SK-N-SH (cell line): Measurements from ENCODE around the gene UPF2. TPM values are rescaled to one million over a fixed set of nuclear protein-coding genes. Genes with fewer than 3 reads are reported as not detected.

Source experiments
- CTCF ChIA-PET: fragments of 300-600, 350-600 bp; formaldehyde crosslinking; extraction: SDS; loops from one replicate; lab custom pipeline; 2021; lab: Yijun Ruan, JAX
- POLR2A ChIA-PET: fragments of 350-600 bp; sonication (Branson Sonifier 250); formaldehyde crosslinking; extraction: SDS; loops from one replicate; lab custom pipeline; 2020; ENCODE audit warnings: antibody characterized with exemption, inconsistent platforms; lab: Yijun Ruan, JAX
- DNase-seq: peaks from one replicate; pipeline ENCODE4 v3.0.0; 2012
- H2AFZ ChIP-seq: fragments of 200-600 bp; sonication (generic); 2 replicates; pipeline ENCODE4 v1.8.1; 2016; ENCODE audit warnings: antibody characterized with exemption, mild to moderate bottlenecking, low read depth
- H3F3A ChIP-seq: fragments of 200-600 bp; sonication (generic); replicated peaks from 2 replicates; pipeline ENCODE3; 2016; ENCODE audit warnings: antibody characterized with exemption, mild to moderate bottlenecking; ENCODE audit not compliant: insufficient read depth
- H3K27ac ChIP-seq, 2 experiments: fragments of 200-500 bp in 1 of 2; fragments of 200-600 bp in 1 of 2; sonication (Bioruptor generic) in 1 of 2; sonication (generic), shearing (Covaris generic) in 1 of 2; 2 replicates each; pipeline versions ENCODE4 v1.5.1 to v1.6.1; 2014 to 2016; ENCODE audit warnings: low read depth in 2 of 2, inconsistent platforms in 1 of 2, low read length in 1 of 2, mild to moderate bottlenecking in 1 of 2, mixed read lengths in 1 of 2
- H3K27me3 ChIP-seq: fragments of 200-600 bp; sonication (generic), shearing (Covaris generic); 2 replicates; pipeline ENCODE4 v1.6.1; 2016; ENCODE audit warnings: mixed run types; ENCODE audit not compliant: insufficient read depth
- H3K36me3 ChIP-seq, 2 experiments: fragments of 200-500 bp in 1 of 2; fragments of 200-600 bp in 1 of 2; sonication (Bioruptor generic) in 1 of 2; sonication (generic) in 1 of 2; replicated peaks in 1 of 2; 2 replicates each; pipeline versions ENCODE3 to v1.5.1; 2014 to 2016; ENCODE audit warnings: low read length in 1 of 2, mild to moderate bottlenecking in 1 of 2; ENCODE audit not compliant: insufficient read depth in 2 of 2, control insufficient read depth in 1 of 2
- H3K4me1 ChIP-seq, 2 experiments: fragments of 200-500 bp in 1 of 2; fragments of 200-600 bp in 1 of 2; sonication (Bioruptor generic) in 1 of 2; sonication (generic), shearing (Covaris generic) in 1 of 2; 2 replicates each; pipeline versions ENCODE4 v1.5.1 to v1.6.1; 2014 to 2016; ENCODE audit warnings: low read depth in 1 of 2, low read length in 1 of 2, mixed run types in 1 of 2; ENCODE audit not compliant: insufficient read depth in 2 of 2, control insufficient read depth in 1 of 2
- H3K4me2 ChIP-seq: fragments of 200-600 bp; sonication (generic), shearing (Covaris generic); 2 replicates; pipeline ENCODE4 v1.6.1; 2017; ENCODE audit warnings: mixed run types
- H3K4me3 ChIP-seq, 2 experiments: fragments of 200-500 bp in 1 of 2; fragments of 200-600 bp in 1 of 2; sonication (Bioruptor generic) in 1 of 2; sonication (generic), shearing (Covaris generic) in 1 of 2; 2 replicates each; pipeline versions ENCODE4 v1.5.1 to v1.8.1; 2014 to 2016; ENCODE audit warnings: low read depth in 2 of 2, inconsistent platforms in 1 of 2, low read length in 1 of 2, mild to moderate bottlenecking in 1 of 2, mixed read lengths in 1 of 2, moderate library complexity in 1 of 2
- H3K79me2 ChIP-seq: fragments of 200-600 bp; sonication (generic); 2 replicates; pipeline ENCODE4 v1.8.1; 2017; ENCODE audit warnings: mild to moderate bottlenecking; ENCODE audit not compliant: insufficient read depth
- H3K9ac ChIP-seq: fragments of 200-600 bp; sonication (generic); 2 replicates; pipeline ENCODE4 v1.6.1; 2017; ENCODE audit warnings: mixed run types
- H3K9me2 ChIP-seq: fragments of 200-600 bp; sonication (generic); 2 replicates; pipeline ENCODE4 v1.6.1; 2017; ENCODE audit warnings: mixed run types
- H3K9me3 ChIP-seq: fragments of 200-600 bp; sonication (generic); 2 replicates; pipeline ENCODE4 v1.6.1; 2017; ENCODE audit warnings: mixed run types, mild to moderate bottlenecking, moderate library complexity
- H4K20me1 ChIP-seq: fragments of 200-600 bp; sonication (generic); 2 replicates; pipeline ENCODE4 v1.6.1; 2017; ENCODE audit warnings: mild to moderate bottlenecking, mixed run types; ENCODE audit not compliant: insufficient read depth
- ELF1 ChIP-seq: IDR thresholded peaks from 2 replicates; pipeline ENCODE4 v1.4.0; 2012
- EP300 ChIP-seq, 2 experiments: IDR thresholded peaks; 2 replicates each; pipeline versions ENCODE4 v1.4.0 to v1.6.1; 2012; ENCODE audit warnings: borderline replicate concordance in 1 of 2, low read depth in 1 of 2, low read length in 1 of 2
- IRF3 ChIP-seq: fragments of 150-350 bp; IDR thresholded peaks from 2 replicates; pipeline ENCODE4 v1.6.1; 2016; ENCODE audit warnings: mild to moderate bottlenecking, low read depth, low read length
- JUND ChIP-seq: IDR thresholded peaks from 2 replicates; pipeline ENCODE4 v1.4.0; 2012
- REST ChIP-seq: IDR thresholded peaks from 2 replicates; pipeline ENCODE4 v1.6.1; 2012; ENCODE audit warnings: mild to moderate bottlenecking, low read depth, low read length, moderate library complexity
- SIN3A ChIP-seq: IDR thresholded peaks from 2 replicates; pipeline ENCODE4 v1.6.1; 2012; ENCODE audit warnings: low read depth, mild to moderate bottlenecking, low read length, moderate library complexity, borderline replicate concordance
- WGBS: methylation state at CpG from one replicate; pipeline ENCODE4 v1.1.6; 2017; ENCODE audit warnings: low lambda C conversion rate; 5-methylcytosine and 5-hydroxymethylcytosine counted together
- polyA plus RNA-seq, 3 experiments: library from polyadenylated mRNA; depleted of rRNA; stranded (reverse); fragments of >200 nt; gene quantifications; 2 replicates each; pipeline ENCODE4 v1.2.3, GENCODE V29; 2012
- TF ChIP-seq, protein P1 (sequence below): fragments of 200-600 bp; sonication (generic); IDR thresholded peaks from 2 replicates; pipeline ENCODE4 v1.6.1; 2017; ENCODE audit warnings: antibody characterized with exemption, mild to moderate bottlenecking, moderate library complexity

UPF2 gene
- polyA plus RNA-seq, 1 of the 3 experiments (the other 2 are of a cell fraction): 4.7 TPM

DNA sequence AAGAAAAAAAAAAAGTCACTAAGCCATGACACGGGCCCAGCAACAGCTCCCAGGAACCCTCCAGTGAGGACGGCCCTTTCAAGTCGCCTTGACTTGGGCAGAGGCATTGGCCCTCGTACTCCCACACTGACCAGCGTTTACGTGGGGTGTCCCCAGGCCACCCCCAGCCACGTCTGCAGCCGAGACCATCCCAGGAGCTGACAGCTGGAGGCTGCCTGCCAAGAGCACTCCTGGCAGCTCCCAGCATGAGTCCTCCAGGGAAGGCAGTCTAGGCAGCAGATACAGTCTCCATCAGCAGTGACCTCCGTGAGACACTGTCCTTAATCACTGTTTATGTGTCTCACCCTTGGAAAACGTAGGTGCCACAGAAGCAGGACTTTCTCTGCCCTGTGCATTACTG lies 133.0 kb downstream of the UPF2 start:
- Histone ChIP-seq H3K9me3 (no peaks in the 10 kb centered on the region), H3K27ac (no peak overlapping the region), H3K27me3 (no peaks in the 10 kb centered on the region), H3K9ac (no peak overlapping the region), H3K4me2 (no peak overlapping the region), H3K36me3 (no peaks in the 10 kb centered on the region), H4K20me1 (no peaks in the 10 kb centered on the region), H2AFZ (no peak overlapping the region), H3K9me2 (no peaks in the 10 kb centered on the region)
- ChIA-PET POLR2A (no interaction called here), CTCF (interaction anchor here (1.2 kb wide), 1 partner anchor 90 kb away, joined by 4 read pairs; no protein-coding TSS in a partner anchor)
- no peak for TF ChIP-seq EP300 (IDR thresholded peaks at IDR 0.05; ENCODE audit: borderline replicate concordance in 1 of 2, low read depth in 1 of 2, low read length in 1 of 2)
- no peak for TF ChIP-seq SIN3A
- TF ChIP-seq, all 33 proteins: peak for 0
- WGBS: 43% methylated on average over 6 of the region's 10 CpGs
- no peaks in the 10 kb centered on the region for H3F3A ChIP-seq
- H3K4me3 ChIP-seq: no peak overlapping the region
- no peaks in the 10 kb centered on the region for H3K79me2 ChIP-seq
- H3K4me1 ChIP-seq: no peaks in the 10 kb centered on the region
- no peak for DNase-seq

DNA sequence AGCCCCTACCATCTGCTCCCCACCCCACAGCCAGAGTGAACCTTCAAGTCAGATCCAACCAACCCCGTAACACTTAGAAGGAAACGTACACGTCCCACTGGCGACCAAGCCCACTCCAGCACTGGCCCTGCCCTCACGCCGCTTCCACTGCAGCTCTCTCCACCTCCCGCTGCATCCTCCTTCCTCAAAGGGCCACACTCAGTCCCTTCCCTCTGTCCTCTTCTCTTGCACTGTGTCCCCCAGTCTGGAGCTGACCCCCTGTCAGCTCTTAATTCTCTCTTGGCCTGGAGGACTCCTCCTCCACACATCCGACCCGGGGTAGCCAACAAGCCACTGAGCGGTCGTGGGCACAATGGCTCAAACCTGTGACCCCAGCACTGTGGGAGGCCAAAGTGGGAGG lies 133.6 kb downstream of the UPF2 start:
- POLR2A ChIA-PET: no interaction called here
- no peak overlapping the region for H3K4me3 ChIP-seq
- no peak overlapping the region for H3K27ac ChIP-seq
- no peaks in the 10 kb centered on the region for H3K27me3 ChIP-seq
- no peaks in the 10 kb centered on the region for H4K20me1 ChIP-seq
- no peaks in the 10 kb centered on the region for H3K4me1 ChIP-seq
- no peaks in the 10 kb centered on the region for H3K9me3 ChIP-seq
- no peak overlapping the region for H2AFZ ChIP-seq
- no peaks in the 10 kb centered on the region for H3F3A ChIP-seq
- no peak for DNase-seq
- H3K4me2 ChIP-seq: no peak overlapping the region
- H3K9me2 ChIP-seq: no peaks in the 10 kb centered on the region
- no peaks in the 10 kb centered on the region for H3K79me2 ChIP-seq
- WGBS: 94% methylated on average over 11 of the region's 11 CpGs
- H3K9ac ChIP-seq: no peak overlapping the region
- no peak for TF ChIP-seq JUND
- TF ChIP-seq, protein P1, sequence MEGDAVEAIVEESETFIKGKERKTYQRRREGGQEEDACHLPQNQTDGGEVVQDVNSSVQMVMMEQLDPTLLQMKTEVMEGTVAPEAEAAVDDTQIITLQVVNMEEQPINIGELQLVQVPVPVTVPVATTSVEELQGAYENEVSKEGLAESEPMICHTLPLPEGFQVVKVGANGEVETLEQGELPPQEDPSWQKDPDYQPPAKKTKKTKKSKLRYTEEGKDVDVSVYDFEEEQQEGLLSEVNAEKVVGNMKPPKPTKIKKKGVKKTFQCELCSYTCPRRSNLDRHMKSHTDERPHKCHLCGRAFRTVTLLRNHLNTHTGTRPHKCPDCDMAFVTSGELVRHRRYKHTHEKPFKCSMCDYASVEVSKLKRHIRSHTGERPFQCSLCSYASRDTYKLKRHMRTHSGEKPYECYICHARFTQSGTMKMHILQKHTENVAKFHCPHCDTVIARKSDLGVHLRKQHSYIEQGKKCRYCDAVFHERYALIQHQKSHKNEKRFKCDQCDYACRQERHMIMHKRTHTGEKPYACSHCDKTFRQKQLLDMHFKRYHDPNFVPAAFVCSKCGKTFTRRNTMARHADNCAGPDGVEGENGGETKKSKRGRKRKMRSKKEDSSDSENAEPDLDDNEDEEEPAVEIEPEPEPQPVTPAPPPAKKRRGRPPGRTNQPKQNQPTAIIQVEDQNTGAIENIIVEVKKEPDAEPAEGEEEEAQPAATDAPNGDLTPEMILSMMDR: no peak
- no peak for TF ChIP-seq IRF3
- TF ChIP-seq ELF1: no peak
- TF ChIP-seq REST: no peak
- no peaks in the 10 kb centered on the region for H3K36me3 ChIP-seq
- CTCF ChIA-PET: interaction anchor here (1.0 to 1.2 kb wide), 2 partner anchors 90 to 305 kb away, joined by 3 to 4 read pairs; no protein-coding TSS in a partner anchor
